Measurements from ENCODE around the gene CCDC85C. TPM values are rescaled to one million over a fixed set of nuclear protein-coding genes. Genes with fewer than 3 reads are reported as not detected.

The CCDC85C gene
- total RNA-seq, 1 donor from 2014 or later = 25.0 TPM

GRCh38 chr14:99527427-99528076 is 76.5 kb downstream of the CCDC85C start:
- ATAC-seq = no peak
- no peak for DNase-seq (ENCODE audit: low spot score)

GRCh38 chr14:99527026-99527425 is 77.0 kb downstream of the CCDC85C start:
- ATAC-seq (no peak), DNase-seq (ENCODE audit: low spot score) (no peak)

- no peak for DNase-seq (ENCODE audit: low spot score)
- no peak for ATAC-seq
Measured at GRCh38 chr14:99525699-99526080, 78.3 kb downstream of the CCDC85C start.

GRCh38 chr14:99524804-99525698 is 79.0 kb downstream of the CCDC85C start:
- ATAC-seq = peak; percentile 41
- no peak for DNase-seq (ENCODE audit: low spot score)

GRCh38 chr14:99524091-99524661 is 79.8 kb downstream of the CCDC85C start:
- DNase-seq (ENCODE audit: low spot score) = no peak
- ATAC-seq = peak; percentile 17

- no peak for ATAC-seq
Measured at GRCh38 chr14:99523704-99524055, 80.3 kb downstream of the CCDC85C start.

GRCh38 chr14:99522934-99523703 is 80.9 kb downstream of the CCDC85C start:
- no peak for DNase-seq (ENCODE audit: low spot score)
- no peak for ATAC-seq

More at GRCh38 chr14:99523704-99524055, 80.3 kb downstream of the CCDC85C start:
- DNase-seq (ENCODE audit: low spot score) = no peak

GRCh38 chr14:99522457-99522891 is 81.5 kb downstream of the CCDC85C start:
- DNase-seq (ENCODE audit: low spot score) (no peak), ATAC-seq (no peak)

- ATAC-seq (no peak), DNase-seq (ENCODE audit: low spot score) (no peak)
Measured at GRCh38 chr14:99522025-99522401, 82.0 kb downstream of the CCDC85C start.

GRCh38 chr14:99521176-99522024 is 82.6 kb downstream of the CCDC85C start:
- no peak for DNase-seq (ENCODE audit: low spot score)

GRCh38 chr14:99520571-99521081 is 83.4 kb downstream of the CCDC85C start:
- ATAC-seq (no peak), DNase-seq (ENCODE audit: low spot score) (no peak)

More at GRCh38 chr14:99521176-99522024, 82.6 kb downstream of the CCDC85C start:
- ATAC-seq = no peak

- no peak for DNase-seq (ENCODE audit: low spot score)
- ATAC-seq = no peak
Measured at GRCh38 chr14:99519931-99520421, 84.0 kb downstream of the CCDC85C start.

- ATAC-seq = no peak
Measured at GRCh38 chr14:99519347-99519881, 84.6 kb downstream of the CCDC85C start.

GRCh38 chr14:99518441-99519346 is 85.3 kb downstream of the CCDC85C start:
- DNase-seq (ENCODE audit: low spot score) (peak; percentile 89), ATAC-seq (peak; percentile 93)

More at GRCh38 chr14:99519347-99519881, 84.6 kb downstream of the CCDC85C start:
- no peak for DNase-seq (ENCODE audit: low spot score)

GRCh38 chr14:99517643-99518381 is 86.2 kb downstream of the CCDC85C start:
- ATAC-seq (no peak), DNase-seq (ENCODE audit: low spot score) (no peak)

- ATAC-seq (no peak), DNase-seq (ENCODE audit: low spot score) (peak; percentile 41)
Measured at GRCh38 chr14:99516871-99517642, 87.0 kb downstream of the CCDC85C start.

All from left lobe of liver (tissue), 2 donors.